HG03280 (cell line): ENCODE measurements around the gene PIP5K1C.
"Not testable (repeated sequence)": the region's sequence is repeated elsewhere in the genome, so short reads cannot be mapped to it uniquely, and the experiment has no call there.

Experiments used
- ATAC-seq: cut with Tn5 transposase; IDR thresholded peaks from one replicate; pipeline ENCODE4 v1.9.1; 2021; ENCODE audit warnings: mild to moderate bottlenecking, moderate library complexity; ENCODE audit not compliant: unreplicated experiment

PIP5K1C gene

DNA sequence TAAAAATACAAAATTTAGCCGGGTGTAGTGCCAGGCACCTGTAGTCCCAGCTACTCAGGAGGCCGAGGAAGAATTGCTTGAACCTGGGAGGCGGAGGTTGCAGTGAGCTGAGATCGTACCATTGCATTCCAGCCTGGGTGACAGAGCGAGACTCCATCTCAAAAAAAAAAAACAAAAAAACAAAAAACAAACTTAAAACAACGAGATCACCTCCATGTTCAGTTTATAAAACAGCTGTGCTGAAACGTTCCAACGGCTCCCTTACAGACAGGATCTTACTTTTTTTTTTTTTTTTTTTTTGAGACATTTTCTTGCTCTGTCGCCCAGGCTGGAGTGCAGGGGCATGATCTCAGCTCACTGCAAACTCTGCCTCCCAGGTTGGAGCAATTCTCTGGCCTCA is 71.5 kb downstream of the PIP5K1C start:
- not testable (repeated sequence) for ATAC-seq

DNA sequence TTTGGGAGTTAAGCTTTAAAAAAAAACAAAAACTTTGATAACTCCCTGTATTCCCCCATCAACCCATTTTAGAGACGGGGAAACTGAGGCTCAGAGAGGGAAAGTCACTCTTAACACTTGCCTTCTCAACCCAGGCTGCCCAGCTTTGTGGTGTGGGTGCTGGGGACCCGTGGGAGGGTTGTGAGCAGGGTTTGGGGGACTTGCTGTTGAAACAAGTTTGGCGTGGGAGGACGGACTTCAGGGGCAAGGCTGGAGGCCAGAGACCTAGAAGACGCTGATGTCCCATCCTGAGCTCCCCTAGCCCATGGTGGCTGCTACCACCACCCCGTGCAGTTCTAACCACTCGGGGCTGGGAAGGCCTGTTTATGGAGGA is 72.9 kb downstream of the PIP5K1C start:
- ATAC-seq = no peak

DNA sequence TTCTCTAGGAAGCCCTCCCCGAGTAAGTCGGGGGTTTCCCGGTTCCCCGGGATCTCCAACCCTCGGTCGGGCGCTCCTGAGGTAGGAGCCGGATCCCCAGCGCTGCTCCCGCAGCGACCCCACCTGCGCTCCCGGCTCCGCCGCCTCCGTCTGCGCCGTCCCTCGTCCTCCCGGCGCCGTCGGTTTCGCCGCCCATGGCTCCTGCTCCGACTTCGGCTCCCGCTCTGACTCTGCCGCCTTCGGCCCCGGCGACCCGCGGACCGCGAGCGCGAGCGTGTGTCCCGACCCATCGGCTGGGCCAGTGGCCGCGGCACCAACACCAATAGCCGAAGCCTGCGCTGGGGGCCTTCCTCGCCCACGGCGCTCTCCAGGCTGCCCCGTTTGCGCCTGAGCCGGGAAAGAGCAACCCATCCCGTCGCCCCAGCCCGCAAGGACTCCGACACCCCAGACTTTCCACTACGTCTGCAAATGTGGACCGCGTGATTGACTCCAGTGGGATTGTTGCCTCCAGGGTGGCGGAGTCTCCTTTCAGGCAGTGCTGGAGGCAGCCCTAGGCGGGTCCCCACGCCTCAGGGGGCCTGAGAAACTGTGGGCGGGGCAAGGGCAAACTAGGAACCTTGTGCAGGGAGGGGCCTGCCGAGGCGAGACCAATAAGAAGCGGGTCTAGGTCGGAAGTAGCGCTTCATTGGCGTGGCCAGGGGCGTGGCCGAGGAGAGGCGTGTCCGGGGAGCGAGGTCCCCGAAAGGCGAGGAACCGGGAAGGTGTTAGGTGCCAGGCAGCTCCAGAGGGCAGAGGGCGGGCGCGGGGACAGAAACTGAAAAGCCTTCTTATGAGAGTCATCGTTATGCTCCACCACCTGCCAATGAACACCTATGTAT is 73.6 kb downstream of the PIP5K1C start, which contains the start of gene CACTIN:
Gene CACTIN, minus strand, starts transcription at position 318 of the 878 bp plus-strand sequence. Its CDS starts 28 bp downstream, at position 290.
- ATAC-seq = peak; percentile 91

DNA sequence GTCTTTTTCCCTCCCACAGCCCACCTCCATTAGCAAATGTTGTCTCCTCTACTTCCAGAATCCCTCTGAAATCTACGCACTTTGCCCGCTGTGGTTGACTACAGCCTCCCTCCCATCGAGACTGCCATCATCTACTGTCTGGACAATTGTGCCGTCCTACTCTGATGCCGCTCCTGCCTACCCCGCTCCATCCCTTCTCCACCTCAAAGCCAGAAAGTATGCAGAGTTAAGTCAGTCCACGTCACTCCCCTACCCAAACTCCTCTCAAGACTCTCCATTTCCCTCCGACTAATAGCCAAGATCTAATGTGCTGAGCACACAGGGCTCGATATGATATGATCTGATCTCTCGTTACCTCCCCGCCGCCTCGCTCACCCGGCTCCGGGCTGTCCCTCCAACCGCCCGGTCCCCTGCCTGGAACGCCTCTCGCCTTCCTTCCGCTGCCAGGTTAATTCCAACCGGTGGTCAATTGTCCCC is 74.2 kb downstream of the PIP5K1C start:
- ATAC-seq = peak; percentile 4

DNA sequence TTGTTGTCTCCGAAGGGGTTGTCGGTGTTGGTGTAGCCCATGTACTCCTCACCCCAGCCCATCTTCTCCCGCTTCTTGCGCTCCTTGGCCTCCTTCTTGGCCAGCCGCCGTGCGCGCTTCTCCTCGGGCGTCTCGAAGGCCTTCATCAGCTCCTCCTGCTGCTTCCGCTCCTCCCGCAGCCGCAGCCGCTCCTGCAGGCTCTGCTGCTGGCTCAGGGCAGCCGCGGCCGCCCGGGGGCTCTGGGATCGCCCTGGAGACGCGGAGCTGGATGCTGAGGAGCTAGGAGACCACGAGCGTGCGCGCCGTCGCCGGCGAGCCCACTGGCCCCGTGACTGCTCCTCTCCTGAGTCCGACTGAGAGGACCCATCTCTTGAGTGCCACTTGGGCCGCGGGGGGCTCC is 76.6 kb downstream of the PIP5K1C start:
- ATAC-seq = no peak

DNA sequence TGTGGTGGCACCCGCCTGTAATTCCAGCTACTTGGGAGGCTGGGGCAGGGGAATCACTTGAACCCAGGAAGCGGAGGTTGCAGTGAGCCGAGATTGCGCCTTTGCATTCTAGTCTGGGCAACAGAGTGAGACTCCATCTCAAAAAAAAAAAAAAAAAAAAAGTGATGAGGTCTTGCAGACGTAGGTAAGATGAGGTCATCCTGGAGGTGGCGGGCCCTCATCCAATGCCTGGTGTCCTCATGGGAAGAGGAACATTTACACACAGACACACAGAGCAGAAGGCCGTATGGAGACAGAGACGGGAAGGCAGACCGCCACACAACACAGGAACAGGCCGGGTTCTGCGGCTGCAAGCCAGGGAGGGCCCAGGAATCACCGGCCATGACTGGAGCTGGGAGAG is 78.0 kb downstream of the PIP5K1C start:
- ATAC-seq = no peak

DNA sequence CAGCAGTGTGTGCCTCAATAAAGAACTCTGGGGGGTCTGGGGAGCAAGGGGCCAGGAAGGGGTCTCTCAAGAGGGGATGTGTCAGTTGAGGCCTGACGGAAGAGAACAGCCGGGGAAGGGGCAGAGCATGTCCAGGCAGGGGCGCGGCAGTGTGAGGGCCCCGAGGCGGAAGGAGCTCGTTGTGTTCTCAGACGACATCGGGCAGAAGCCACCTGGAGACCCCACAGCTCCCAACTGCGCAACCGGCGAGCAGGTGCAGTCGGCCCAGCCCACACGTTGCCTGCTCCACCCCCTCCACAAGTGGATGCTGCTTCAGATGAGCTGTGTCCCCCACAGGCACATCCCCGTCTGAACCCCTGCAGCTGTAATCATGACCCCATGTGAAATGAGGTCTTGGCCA is 78.6 kb downstream of the PIP5K1C start:
- no peak for ATAC-seq

DNA sequence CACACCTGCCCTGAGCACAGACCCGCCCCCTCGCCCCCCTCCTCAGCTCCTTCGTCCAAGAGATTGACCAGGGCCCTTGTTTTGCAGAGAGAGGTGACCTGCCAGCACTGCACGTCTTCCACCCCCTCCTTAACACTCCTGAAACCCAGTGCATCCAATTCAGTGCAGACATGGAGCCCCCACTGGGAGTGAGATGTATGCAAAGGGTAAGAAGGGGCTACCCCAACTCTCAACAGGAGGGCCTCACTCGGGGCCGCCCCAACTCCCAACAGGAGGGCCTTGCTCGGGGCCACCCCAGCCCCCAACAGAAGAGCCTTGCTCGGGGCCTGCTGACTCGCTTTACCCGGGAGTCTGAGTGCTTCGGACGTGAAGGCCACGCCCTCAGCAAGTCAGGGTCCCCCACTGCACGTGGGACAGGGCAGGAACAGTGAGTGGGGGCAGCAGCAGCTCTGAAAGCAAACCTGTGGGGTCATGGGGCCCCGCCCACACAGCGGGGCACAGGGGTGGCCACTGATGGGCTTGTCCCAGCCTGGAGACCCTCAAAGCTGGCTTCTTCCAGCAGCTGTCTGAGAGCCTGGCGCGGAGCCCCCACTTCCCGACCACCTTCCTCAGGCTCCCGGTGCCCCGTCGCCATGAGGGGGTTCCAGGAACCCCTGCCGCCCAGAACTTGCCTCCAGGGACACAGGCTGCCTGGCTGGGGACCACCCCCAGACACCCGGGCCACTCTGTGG is 79.3 kb downstream of the PIP5K1C start:
- ATAC-seq = no peak

DNA sequence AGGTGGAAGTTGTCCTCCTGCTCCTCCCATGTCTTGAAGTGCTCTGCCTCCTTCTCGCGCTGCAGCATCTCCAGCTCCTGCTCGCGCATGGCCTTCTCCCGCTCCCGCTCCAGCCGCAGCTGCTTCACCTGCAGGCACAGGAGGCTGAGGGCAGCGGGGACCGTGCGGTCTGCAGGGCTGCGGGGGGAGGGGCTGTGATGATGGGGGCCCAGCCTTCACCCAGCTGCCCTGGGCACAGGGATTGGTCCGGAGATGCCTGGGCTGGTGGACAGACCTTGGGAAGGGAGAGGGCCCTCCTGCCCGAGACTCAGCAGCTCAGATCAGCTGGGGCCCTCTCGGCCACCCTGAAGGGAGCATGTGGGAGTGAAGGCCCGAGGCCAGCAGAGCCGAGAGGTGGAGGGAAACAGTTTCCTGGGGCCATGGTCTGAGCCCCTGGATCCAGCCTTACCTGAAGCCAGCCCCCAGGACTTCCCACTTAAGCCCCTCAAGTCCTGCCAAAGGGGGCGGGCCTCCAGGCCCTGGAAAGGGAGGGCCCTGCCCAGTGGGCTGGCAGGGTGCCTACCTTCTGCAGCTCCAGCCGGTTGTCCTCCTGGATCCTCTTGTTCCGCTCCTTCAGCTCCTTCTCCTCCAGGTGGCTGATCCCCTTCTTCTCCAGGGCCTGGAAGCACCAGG is 80.0 kb downstream of the PIP5K1C start:
- ATAC-seq = no peak

DNA sequence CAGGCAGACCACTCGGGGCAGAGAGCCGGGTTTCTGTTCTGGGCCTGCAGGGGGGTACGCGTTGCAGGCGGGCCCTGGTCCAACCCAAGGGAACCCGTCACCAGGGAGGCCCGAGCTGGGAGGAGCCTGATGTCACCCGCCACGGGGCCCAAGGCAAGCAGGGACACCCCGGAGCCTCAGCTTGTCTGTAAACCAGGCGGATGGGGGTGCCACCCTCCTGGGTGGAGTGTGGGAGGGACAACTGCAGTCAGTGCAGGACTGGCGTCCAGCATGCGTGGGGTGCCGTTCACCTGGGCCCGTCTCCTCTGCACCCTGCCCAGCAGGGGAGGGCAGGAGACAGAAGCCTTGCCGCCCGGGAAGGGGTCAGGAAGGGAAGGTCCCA is 80.6 kb downstream of the PIP5K1C start:
- no peak for ATAC-seq

DNA sequence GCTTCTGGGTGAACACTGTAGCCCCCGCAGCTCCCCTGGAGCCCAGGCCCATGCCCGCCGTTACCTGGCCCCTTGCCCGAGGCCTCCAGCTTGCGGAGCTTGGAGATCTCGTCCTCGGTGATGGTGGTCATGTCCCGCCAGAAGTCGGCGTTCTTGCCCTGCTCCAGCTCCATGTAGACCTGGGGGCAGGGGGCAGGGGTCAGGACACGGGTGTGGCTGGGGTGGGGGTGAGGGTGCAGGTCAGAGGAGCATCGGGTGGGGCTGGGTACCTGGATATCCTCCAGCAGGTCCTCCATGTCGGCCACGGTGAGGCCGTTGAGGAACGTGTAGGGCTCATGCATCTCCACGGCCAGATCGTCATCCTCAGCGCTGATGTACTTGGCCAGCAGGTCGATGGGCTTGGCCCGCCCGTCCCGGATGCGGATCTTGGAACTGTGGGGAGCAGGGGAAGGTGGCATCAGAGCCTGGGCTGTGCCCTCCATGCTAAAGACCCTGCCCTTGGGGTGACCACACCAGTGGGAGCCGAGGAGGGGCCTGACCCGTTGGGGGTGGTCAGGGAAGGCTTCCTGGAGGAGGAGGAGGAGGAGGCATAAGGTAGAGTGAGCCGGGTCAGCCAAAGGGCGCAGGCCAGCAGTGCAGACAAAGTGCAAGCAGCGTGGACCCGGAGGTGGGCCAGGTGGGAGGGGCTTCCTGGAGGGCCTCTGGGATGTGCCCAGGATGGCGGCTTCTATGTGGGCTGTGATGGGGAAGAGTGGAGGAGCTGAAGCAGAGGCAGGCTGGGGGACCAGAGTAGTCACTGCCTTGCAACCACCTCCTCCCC is 81.2 kb downstream of the PIP5K1C start:
- ATAC-seq = no peak

DNA sequence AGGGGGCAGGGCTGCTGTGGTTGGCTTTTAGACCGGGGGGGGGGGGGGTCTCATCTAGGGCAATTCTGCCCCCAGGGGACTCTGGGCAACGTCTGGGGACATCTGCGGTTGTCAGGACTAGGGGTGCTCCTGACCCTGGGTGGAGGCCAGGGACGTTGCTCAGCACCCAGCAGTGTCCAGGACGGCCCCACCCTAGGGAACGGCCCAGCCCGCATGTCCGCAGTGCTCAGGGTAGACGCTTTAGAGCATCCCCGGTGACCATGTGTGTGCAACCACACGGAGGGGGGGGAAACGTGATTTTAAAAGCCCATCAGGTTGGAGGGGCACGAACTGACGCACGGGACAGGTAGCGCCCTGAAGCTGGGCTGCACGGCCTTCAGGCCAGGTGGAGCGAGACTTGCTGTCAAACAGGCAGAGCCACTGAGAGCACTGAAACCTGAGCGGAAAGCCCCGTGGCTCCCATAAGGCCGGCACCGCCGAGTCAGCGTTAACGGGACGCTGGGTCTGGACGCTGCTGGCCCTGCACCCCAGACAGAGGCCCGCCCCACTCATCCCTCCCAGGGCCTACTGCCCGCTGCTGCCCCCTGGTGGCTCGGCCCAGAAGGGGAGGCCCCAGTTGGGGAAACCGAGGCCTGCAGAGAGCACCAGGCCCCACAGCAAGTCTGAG is 82.0 kb downstream of the PIP5K1C start:
- ATAC-seq = no peak

DNA sequence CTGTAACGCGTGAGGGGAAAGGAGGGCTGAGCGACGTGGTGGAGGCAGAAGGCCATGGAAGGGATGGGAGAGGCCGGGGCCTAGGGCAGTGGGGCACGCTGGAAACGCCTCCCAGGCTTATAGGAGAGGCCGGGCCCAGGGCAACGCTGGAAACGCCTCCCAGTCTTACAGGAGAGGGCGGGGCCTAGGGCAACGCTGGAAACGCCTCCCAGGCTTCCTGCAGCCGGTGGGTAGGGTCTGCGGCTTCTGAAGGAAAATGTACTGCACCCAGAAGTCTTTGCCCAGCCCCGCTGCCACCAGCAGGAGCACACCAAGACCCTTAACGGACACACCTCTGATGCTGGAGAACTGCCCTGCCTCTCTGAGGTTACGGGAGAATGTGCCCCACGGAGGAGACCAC is 82.8 kb downstream of the PIP5K1C start:
- ATAC-seq = no peak

DNA sequence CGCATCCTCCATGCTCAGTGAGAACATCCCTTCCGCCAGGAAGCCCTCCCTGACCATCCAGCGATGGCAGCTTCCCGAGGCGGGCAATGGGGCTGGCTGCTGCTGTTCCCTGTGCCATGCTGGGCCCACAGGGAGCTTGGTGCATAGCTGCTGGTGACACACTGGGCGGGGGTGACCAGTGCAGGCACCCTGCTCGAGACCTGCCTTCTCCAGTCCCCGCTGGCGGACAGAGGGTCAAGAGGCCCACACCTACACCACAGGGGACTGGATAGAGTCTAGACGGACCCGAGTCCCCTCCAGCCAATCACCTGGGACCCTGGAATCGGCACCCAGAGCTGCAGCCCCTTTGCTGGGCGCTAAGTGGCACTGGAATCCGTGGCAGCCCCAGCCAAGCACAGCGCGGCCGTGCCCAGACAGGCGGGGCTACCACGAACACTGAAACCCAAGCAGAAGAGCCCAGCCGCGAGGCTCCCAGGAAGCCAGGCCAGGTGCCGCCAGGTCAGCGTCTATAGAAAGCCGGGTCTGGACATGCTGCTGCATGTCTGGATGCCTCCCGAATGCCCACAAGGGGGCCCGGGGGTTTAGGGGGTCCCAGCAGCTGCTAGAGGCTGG is 84.6 kb downstream of the PIP5K1C start:
- no peak for ATAC-seq

DNA sequence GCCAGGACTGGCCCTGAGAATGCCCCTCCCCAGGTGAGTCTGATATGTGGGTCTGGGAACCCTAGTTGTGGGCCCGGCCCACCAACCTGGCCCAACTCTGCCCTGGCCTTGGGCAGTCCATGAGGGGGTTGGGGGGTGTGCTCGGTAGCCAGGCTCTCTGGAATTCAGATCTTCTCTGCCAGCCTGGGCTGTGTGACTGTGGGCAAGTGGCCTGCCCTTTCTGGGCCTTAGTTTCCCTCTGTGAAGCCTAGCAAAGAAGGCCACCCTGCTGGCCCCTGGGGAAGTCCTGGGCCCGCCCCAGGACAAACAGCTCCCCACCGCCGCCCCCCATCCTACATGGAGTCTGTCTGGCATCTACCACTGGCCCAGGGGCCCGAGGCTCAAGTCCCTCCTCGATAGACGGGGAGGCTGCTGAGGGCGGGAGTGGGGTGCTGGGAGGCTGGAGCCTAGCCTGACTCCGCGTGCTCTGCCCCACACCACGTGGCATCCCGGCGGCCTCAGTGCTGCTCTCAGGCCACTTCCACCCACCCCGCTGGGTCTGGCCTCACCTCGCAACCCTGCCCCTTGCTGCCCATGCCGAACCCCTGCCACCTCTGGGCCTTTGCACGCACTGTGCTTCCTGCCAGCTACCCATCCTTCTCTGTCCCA is 85.3 kb downstream of the PIP5K1C start:
- ATAC-seq = no peak

DNA sequence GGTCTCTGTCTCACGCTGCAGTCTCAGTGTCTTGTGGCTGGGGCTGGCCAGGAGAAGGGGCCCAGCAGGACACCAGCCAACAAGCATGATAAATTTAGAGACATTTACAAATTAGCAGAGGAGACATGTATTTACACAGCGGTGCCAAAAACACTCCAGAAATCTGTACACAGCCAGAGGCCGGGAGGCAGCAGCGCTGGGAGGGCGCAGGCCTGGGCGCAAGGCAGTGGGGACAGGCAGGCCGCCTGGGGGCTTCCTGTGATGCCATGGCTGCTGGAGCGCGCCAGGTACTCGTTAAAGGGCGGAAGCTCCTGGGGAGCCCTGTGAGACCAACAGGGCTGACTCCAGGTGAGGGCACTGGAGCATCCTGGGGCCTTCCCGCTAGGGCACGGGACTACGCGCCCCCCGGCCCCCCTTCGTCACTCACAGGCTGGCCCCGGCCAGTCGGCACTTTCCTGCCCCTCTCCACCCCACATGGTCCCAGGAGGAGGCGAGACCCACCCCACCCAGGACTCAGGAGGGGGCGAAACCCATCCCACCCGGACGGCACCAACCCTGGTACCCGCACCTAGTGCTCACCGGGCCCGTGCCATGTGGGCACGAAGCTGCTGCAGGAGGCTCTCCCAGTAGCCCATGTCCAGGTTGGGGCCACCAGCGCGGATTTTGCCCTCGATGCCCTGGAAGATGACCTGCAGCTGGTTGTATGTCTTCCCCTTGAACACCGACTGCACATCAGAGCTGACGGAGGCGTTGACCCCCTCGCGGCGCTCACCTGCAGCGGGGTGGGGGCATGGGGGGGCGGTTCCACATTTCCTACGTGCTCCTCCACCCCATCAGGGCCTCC is 86.2 kb downstream of the PIP5K1C start:
- ATAC-seq = no peak

DNA sequence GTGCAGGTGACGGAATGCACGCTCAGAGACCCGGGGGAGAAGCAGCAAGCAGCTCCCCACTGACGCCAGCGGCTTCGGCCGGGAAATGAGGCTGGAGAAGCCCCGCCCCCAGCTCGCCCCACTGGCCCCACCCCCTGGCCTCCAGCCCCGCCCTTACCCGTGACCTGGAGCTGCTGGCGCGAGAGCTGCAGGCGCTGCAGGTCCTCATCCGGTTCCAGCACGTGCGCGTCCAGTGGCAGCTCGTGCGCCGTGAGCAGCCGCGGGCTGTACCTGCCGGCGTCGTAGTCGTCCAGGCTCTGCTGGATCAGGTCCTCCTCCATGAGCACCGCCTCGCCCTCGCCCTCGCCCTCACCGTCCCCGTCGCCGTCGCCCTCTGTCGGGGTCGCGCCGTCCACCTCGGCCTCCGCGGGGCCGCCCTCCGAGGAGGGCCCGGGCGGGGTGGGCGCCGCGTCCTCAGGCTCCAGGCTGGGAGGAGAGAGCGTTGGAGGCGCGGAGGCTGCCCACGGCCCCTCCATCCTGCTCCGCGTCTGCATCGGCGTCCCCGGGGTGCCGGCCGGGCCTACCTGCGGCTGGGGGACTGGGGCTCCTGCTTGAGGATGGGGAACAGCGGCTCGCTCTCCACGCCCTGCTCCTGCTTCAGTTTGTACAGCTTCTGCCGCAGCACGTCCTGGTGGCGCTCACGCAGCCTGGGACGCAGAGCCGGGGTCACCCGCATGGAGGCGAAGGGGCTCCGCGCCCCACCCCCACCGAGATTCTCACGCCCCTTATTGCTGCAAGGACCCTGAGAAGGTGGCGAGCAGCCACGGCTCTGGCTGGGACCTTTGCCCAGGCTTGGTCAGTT is 87.1 kb downstream of the PIP5K1C start:
- no peak for ATAC-seq
